Immature natural killer cell (primary cell): ENCODE data around the gene NLRX1. TPM values are rescaled to one million over a fixed set of nuclear protein-coding genes. Genes with fewer than 3 reads are reported as not detected.
"Not testable (repeated sequence)": the region's sequence is repeated elsewhere in the genome, so short reads cannot be mapped to it uniquely, and the experiment has no call there.

Source experiments
- DNase-seq, 3 donors: peaks; one replicate each; pipeline ENCODE4 v3.0.0; 2022; ENCODE audit warnings: mixed read lengths in 1 of 3
- H3K27ac Mint-ChIP-seq, 6 donors: one replicate each; pipeline ENCODE4 v1.8.0; 2020; ENCODE audit warnings: mixed read lengths in 6 of 6, mild to moderate bottlenecking in 5 of 6, inconsistent platforms in 4 of 6, moderate library complexity in 3 of 6
- H3K27me3 Mint-ChIP-seq, 3 donors: one replicate each; pipeline ENCODE4 v1.8.0; 2020 to 2021; ENCODE audit warnings: low read depth in 3 of 3, mild to moderate bottlenecking in 3 of 3, mixed read lengths in 3 of 3, moderate library complexity in 3 of 3, inconsistent platforms in 1 of 3
- H3K36me3 Mint-ChIP-seq, 3 donors: one replicate each; pipeline ENCODE4 v1.8.0; 2020; ENCODE audit warnings: mixed read lengths in 3 of 3, inconsistent platforms in 2 of 3, mild to moderate bottlenecking in 2 of 3
- H3K4me1 Mint-ChIP-seq, 2 donors: one replicate each; pipeline ENCODE4 v1.8.0; 2020; ENCODE audit warnings: inconsistent platforms in 2 of 2, mild to moderate bottlenecking in 2 of 2, mixed read lengths in 2 of 2, moderate library complexity in 1 of 2
- H3K4me3 Mint-ChIP-seq, 5 donors: one replicate each; pipeline ENCODE4 v1.8.0; 2020; ENCODE audit warnings: mild to moderate bottlenecking in 5 of 5, mixed read lengths in 5 of 5, inconsistent platforms in 3 of 5, moderate library complexity in 3 of 5
- H3K9me3 Mint-ChIP-seq, 6 donors: one replicate each; pipeline ENCODE4 v1.8.0; 2020; ENCODE audit warnings: mild to moderate bottlenecking in 6 of 6, mixed read lengths in 6 of 6, inconsistent platforms in 4 of 6, moderate library complexity in 3 of 6
- polyA plus RNA-seq, 3 donors: library from polyadenylated mRNA; unstranded; fragments of 300-500 nt; fragmentation: Illumina TruSeq; gene quantifications; one replicate each; pipeline ENCODE4 v1.2.3, GENCODE V29; 2021

Gene NLRX1
- polyA plus RNA-seq, 3 donors from 2014 or later = 10.7 to 20.9 (median 11.0) TPM

DNA sequence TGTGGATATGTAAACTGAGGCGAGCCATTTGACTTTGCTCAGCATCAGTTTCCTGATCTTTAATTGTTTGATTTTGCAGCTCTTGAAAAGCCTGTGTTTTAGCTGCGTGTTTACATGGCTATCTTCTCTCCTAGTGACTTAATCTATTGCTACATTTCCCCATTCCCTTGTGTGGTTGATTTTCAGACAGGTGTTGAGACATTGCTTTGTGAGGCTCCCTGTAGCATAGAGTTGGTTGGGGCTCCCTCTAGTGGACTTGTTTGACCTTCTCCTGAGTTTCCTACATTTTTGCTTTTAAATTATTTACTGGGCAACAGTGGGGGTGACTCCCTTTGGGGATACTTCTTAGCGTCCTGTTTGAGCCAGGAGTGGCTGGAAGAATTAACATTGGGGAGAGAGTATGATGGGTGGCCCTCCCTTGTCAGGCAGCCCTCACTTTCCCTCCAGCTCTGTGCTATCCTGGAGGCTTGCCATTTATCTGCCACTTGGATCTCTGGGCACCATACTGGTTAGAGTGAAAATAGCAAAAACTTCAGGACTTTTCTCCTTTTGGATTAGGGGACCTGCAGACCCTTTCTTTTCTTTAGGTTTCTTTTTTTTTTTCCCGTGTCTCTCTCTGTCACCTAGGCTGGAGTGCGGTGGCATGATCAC is 28.4 kb downstream of the NLRX1 start:
- no peak overlapping the region for H3K4me3 Mint-ChIP-seq
- H3K27ac Mint-ChIP-seq = no peak overlapping the region
- DNase-seq = peak; percentile 62 to 68 (median 63)
- peaks cover 2 to 8% (median 2%) of the 10 kb centered on the region in 3 donors for H3K27me3 Mint-ChIP-seq
- no peaks in the 10 kb centered on the region for H3K36me3 Mint-ChIP-seq
- H3K9me3 Mint-ChIP-seq = no peaks in the 10 kb centered on the region
- H3K4me1 Mint-ChIP-seq = peaks cover 0 to 6% of the 10 kb centered on the region in 2 donors

DNA sequence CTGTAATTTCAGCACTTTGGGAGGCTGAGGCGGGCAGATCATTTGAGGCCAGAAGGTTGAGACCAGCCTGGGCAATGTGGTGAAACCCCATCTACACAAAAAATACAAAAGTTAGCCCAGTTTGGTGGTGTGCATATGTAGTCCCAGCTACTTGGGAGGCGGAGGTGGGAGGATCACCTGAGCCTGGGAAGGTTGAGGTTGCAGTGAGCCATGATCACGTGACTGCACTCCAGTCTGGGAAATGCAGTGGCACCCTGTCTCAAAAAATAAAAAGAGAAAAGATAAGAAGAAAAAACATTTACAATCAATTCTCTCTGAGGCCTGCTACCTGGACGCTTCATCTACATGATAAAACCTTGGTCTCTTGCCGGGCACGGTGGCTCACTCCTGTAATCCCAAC is 30.4 kb downstream of the NLRX1 start:
- no peak for DNase-seq
- H3K9me3 Mint-ChIP-seq = no peaks in the 10 kb centered on the region
- no peak overlapping the region for H3K27ac Mint-ChIP-seq
- no peak overlapping the region for H3K4me3 Mint-ChIP-seq
- H3K27me3 Mint-ChIP-seq = peaks cover 0 to 12% (median 2%) of the 10 kb centered on the region in 3 donors
- no peaks in the 10 kb centered on the region for H3K36me3 Mint-ChIP-seq
- H3K4me1 Mint-ChIP-seq = peaks cover 0 to 6% of the 10 kb centered on the region in 2 donors

DNA sequence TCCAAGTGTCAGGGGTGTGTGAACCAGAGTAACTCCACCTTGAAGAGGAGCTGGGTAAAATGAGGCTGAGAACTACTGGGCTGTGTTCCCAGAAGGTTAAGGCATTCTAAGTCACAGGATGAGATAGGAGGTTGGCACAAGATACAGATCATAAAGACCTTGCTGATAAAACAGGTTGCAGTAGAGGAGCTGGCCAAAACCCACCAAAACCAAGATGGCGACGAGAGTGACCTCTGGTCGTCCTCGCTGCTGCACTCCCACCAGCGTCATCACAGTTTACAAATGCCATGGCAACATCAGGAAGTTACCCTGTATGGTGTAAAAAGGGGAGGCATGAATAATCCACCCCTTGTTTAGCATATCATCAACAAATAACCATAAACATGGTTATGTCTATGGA is 32.7 kb downstream of the NLRX1 start:
- not testable (repeated sequence) for DNase-seq, H3K9me3 Mint-ChIP-seq, H3K4me3 Mint-ChIP-seq, H3K36me3 Mint-ChIP-seq
- Mint-ChIP-seq H3K27ac (peak overlapping the region in 1 of 6 donors; percentile 30), H3K27me3 (peaks cover 3 to 13% (median 5%) of the 10 kb centered on the region in 3 donors), H3K4me1 (peaks cover 8 to 21% of the 10 kb centered on the region in 2 donors)

GRCh38 chr11:119202554-119202953 is 34.0 kb downstream of the NLRX1 start:
- Mint-ChIP-seq H3K4me1 (peaks cover 15 to 26% of the 10 kb centered on the region in 2 donors), H3K9me3 (no peaks in the 10 kb centered on the region), H3K27ac (no peak overlapping the region), H3K4me3 (no peak overlapping the region), H3K36me3 (no peaks in the 10 kb centered on the region), H3K27me3 (peaks cover 5 to 20% (median 7%) of the 10 kb centered on the region in 3 donors)
- no peak for DNase-seq

DNA sequence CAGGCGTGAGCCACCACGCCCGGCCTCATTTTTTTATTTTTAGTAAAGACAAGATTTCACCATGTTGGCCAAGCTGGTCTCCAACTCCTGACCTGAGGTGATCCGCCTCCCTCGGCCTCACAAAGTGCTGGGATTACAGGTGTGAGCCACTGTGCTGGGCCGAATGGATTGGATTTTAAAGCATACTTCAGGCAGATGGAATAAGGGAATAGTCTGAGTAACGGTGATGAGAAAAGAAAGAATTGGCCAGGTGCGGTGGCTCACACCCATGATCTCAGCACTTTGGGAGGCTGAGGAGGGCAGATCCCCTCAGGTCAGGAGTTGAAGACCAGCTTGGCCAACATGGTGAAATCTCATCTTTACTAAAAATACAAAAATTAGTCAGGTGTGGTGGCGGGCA is 35.5 kb downstream of the NLRX1 start:
- H3K27me3 Mint-ChIP-seq = peaks cover 5 to 20% (median 7%) of the 10 kb centered on the region in 3 donors
- H3K9me3 Mint-ChIP-seq = no peaks in the 10 kb centered on the region
- peaks cover 21 to 36% of the 10 kb centered on the region in 2 donors for H3K4me1 Mint-ChIP-seq
- no peaks in the 10 kb centered on the region for H3K36me3 Mint-ChIP-seq
- DNase-seq = no peak
- H3K4me3 Mint-ChIP-seq = no peak overlapping the region
- H3K27ac Mint-ChIP-seq = peak overlapping the region in 1 of 6 donors; percentile 68

DNA sequence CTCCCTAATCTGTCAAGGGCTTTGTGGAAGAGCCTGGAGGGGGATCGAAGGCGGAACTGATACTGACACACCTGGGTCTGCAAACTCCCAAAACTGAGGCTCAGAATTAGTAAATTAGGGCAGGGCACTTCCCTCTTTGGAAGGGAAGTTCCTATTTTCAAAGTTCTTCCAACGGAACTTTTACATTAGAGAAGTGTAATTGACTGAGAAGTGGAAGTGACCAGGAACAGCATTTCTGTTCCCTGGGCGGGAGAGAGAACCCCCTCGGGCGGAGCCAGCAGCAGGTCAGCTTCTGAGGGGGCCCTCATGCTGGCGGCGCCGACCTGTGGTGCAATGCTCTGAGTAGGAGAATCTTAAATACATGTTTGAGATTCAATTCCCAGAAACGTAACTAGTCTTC is 36.6 kb downstream of the NLRX1 start:
- Mint-ChIP-seq H3K27me3 (peaks cover 5 to 20% (median 7%) of the 10 kb centered on the region in 3 donors), H3K4me1 (peaks cover 21 to 44% of the 10 kb centered on the region in 2 donors), H3K27ac (peak overlapping the region in 5 of 6 donors; percentile 40 to 71 (median 66)), H3K9me3 (no peaks in the 10 kb centered on the region), H3K36me3 (no peaks in the 10 kb centered on the region), H3K4me3 (peak overlapping the region; percentile 34 to 84 (median 64))
- DNase-seq = no peak

DNA sequence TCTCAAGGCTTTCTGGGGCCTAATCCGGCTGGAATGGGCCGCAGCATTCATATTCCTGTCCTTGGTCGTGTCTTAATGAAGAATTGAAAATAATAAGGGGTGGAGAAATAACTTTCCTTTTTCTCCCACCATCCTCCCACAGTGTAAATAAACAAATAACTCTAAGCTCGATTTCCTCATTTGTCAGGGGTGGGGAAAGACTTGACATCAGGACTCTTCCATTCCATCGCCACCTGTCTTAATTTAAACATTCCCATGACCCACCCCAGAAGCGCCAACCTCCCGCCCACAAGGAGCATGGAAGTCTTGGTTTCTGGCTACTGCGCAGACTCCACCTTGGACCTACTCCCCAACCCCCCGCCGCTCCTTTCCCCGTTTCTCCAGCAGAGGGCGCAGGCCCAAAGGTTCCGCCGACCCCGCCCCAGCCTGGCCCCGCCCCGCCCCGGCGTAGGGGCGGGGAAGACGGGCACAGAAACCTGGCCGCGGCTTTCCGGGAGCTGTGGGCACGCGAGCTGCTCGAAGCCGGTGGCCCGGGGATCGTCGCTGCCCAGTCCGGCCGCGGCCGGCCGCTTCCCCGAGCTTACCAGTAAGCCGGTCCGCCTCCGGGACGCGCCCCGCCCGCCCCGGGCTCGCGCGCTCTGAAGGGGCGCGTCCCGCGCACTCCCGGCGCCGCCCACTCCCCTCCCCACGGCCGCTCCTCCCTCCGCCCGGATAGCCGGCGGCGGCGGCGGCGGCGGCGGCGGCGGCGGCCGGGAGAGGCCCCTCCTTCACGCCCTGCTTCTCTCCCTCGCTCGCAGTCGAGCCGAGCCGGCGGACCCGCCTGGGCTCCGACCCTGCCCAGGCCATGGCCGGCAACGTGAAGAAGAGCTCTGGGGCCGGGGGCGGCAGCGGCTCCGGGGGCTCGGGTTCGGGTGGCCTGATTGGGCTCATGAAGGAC is 37.3 kb downstream of the NLRX1 start, which contains the start of gene CBL:
Gene CBL (plus strand): TSS at position 766 of the 937 bp plus-strand sequence. CDS start 79 bp downstream, at position 845.
- H3K27ac Mint-ChIP-seq = peak within 1 kb of the TSS; percentile 77 to 97 (median 90)
- H3K4me1 Mint-ChIP-seq = peaks cover 21 to 44% of the 10 kb centered on the region in 2 donors
- no peaks in the 10 kb centered on the region for H3K36me3 Mint-ChIP-seq
- H3K9me3 Mint-ChIP-seq = no peaks in the 10 kb centered on the region
- peak; percentile 88 to 92 (median 91) for DNase-seq
- peak within 1 kb of the TSS; percentile 90 to 98 (median 93) for H3K4me3 Mint-ChIP-seq
- peaks cover 4 to 20% (median 7%) of the 10 kb centered on the region in 3 donors for H3K27me3 Mint-ChIP-seq

- Mint-ChIP-seq H3K36me3 (no peaks in the 10 kb centered on the region), H3K4me1 (peaks cover 21 to 44% of the 10 kb centered on the region in 2 donors), H3K4me3 (peak overlapping the region; percentile 88 to 98 (median 93)), H3K27me3 (peaks cover 4 to 19% (median 7%) of the 10 kb centered on the region in 3 donors), H3K27ac (peak overlapping the region; percentile 77 to 97 (median 90)), H3K9me3 (no peaks in the 10 kb centered on the region)
- DNase-seq = peak; percentile 34 to 41 (median 37)
Measured at GRCh38 chr11:119206511-119207414, 38.2 kb downstream of the NLRX1 start.

DNA sequence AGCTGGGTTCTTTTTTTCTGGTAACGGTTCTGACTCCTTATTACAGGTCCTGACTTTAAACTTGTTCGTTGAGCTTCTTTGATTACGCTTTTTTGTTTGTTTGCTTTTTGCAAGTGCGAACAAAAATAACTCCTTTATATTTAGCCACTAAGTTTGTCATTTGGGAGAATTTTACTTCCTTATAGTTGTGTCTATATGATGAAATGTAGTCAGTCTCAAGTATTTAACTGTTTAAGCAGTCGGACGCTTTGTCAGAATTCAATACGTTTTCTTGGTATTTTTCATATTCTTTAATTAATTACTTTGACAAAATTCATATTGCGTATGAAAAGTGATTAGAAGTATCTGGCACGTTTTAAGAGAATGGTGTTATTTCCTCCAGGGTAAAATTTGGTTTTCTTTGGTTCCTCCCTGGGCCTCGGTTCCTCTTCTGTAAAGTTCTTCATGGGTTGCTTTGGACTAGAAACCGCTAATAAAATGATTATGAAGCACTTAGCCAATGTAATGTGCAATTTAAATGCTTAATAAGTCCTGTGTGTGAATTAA is 39.0 kb downstream of the NLRX1 start:
- H3K36me3 Mint-ChIP-seq = no peaks in the 10 kb centered on the region
- peaks cover 4 to 19% (median 7%) of the 10 kb centered on the region in 3 donors for H3K27me3 Mint-ChIP-seq
- H3K4me3 Mint-ChIP-seq = peak overlapping the region; percentile 88 to 98 (median 93)
- no peaks in the 10 kb centered on the region for H3K9me3 Mint-ChIP-seq
- H3K4me1 Mint-ChIP-seq = peaks cover 21 to 44% of the 10 kb centered on the region in 2 donors
- peak overlapping the region; percentile 77 to 97 (median 90) for H3K27ac Mint-ChIP-seq
- DNase-seq = no peak

- Mint-ChIP-seq H3K27me3 (peaks cover 4 to 15% (median 7%) of the 10 kb centered on the region in 3 donors), H3K27ac (no peak overlapping the region), H3K4me1 (peaks cover 23 to 51% of the 10 kb centered on the region in 2 donors), H3K9me3 (no peaks in the 10 kb centered on the region), H3K36me3 (no peaks in the 10 kb centered on the region), H3K4me3 (peak overlapping the region in 3 of 5 donors; percentile 1 to 55 (median 17))
- no peak for DNase-seq
Measured at GRCh38 chr11:119209186-119209585, 40.7 kb downstream of the NLRX1 start.

DNA sequence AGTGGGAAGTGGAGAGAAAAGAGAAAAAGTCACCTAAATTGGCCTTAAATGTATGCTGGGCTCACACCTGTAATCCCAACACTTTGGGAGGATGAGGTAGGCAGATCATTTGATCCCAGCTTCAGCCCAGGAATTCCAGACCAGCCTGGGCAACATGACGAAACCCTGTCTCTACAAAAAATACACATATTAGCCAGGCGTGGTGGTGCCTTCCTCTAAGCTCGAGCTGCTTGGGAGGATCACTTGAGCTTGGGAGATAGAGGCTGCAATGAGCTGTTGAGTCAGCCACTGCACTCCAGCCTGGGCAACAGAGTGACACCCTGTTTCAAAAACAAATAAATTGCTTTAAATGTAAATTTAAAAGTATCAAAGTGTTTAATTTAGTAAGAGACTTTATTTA is 41.5 kb downstream of the NLRX1 start:
- no peaks in the 10 kb centered on the region for H3K36me3 Mint-ChIP-seq
- H3K4me3 Mint-ChIP-seq = no peak overlapping the region
- H3K27ac Mint-ChIP-seq = no peak overlapping the region
- H3K27me3 Mint-ChIP-seq = peaks cover 4 to 9% (median 7%) of the 10 kb centered on the region in 3 donors
- no peak for DNase-seq
- peaks cover 27 to 52% of the 10 kb centered on the region in 2 donors for H3K4me1 Mint-ChIP-seq
- no peaks in the 10 kb centered on the region for H3K9me3 Mint-ChIP-seq

DNA sequence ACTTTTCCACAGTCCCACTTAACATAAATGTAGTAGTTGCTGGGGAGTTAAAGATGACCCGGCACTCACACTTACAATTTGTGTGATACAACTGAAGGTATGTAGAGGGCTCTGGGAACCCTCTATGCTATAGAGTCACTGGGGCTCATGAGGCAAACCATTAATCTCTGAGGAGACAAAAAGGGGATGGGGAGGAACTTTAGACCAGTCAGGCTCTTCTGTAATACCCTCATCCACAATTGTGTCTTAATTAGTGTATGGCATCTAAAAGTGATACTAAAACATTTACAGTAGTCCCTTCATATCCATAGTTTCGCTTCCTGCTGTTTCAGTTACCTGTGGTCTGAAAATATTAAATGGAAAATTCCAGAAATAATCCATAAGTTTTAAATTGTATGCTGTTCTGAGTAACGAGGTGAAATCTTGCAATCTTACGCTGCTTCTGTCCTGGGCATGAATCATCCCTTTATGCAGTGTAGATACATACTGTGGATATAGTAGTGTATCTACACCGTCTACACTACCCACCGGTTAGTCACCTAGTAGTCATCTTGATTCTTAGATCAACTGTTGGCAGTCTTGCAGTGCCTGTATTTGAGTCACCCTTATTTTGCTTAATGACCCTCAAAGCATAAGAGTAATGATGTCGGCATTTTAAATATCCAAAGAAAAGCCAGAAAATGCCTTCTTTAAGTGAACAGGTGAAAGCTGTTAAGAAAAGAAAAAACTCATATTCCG is 49.8 kb downstream of the NLRX1 start:
- Mint-ChIP-seq H3K4me1 (peaks cover 24 to 40% of the 10 kb centered on the region in 2 donors), H3K27me3 (peaks cover 0 to 2% (median 0%) of the 10 kb centered on the region in 3 donors), H3K9me3 (no peaks in the 10 kb centered on the region), H3K36me3 (no peaks in the 10 kb centered on the region), H3K4me3 (no peak overlapping the region), H3K27ac (no peak overlapping the region)
- DNase-seq = no peak
